ENCODE measurements around the gene DIAPH1.

Gene DIAPH1

GRCh38 chr5:141483902-141484301, 134.9 kb downstream of the DIAPH1 start:
- H3K4me3 ChIP-seq (ENCODE audit: low read length) = no peak overlapping the region
- H3K27me3 ChIP-seq (ENCODE audit: low read depth, low read length) = peaks cover 13% of the 10 kb centered on the region
- H3K4me1 ChIP-seq (ENCODE audit: low read length) = no peaks in the 10 kb centered on the region
- H3K9me3 ChIP-seq (ENCODE audit: insufficient read depth, low read length) = no peaks in the 10 kb centered on the region
- H3K4me2 ChIP-seq (ENCODE audit: low read length) = peak overlapping the region; percentile 26; the same call in 1 of the 2 replicates
- H3K27ac ChIP-seq (ENCODE audit: low read length) = no peak overlapping the region
- no peak overlapping the region for H2AFZ ChIP-seq (ENCODE audit: low read depth, low read length)
- H3K36me3 ChIP-seq (replicated peaks; ENCODE audit: low read depth, low read length) = no peaks in the 10 kb centered on the region
- no peak overlapping the region for H3K9ac ChIP-seq (ENCODE audit: low read length)
- no peak for TF ChIP-seq CTCF (IDR thresholded peaks at IDR 0.05; ENCODE audit: low read depth, low read length)
- no peak for TF ChIP-seq EZH2phosphoT487 (IDR thresholded peaks at IDR 0.05; ENCODE audit: low read depth)
- no peaks in the 10 kb centered on the region for H3K79me2 ChIP-seq (ENCODE audit: low read length)
- H4K20me1 ChIP-seq (ENCODE audit: insufficient read depth, low read length) = no peaks in the 10 kb centered on the region

- no peak overlapping the region for H3K4me2 ChIP-seq (ENCODE audit: low read length)
- H4K20me1 ChIP-seq (ENCODE audit: insufficient read depth, low read length) = no peaks in the 10 kb centered on the region
- no peak overlapping the region for H2AFZ ChIP-seq (ENCODE audit: low read depth, low read length)
- H3K27me3 ChIP-seq (ENCODE audit: low read depth, low read length) = peaks cover 7% of the 10 kb centered on the region
- H3K9ac ChIP-seq (ENCODE audit: low read length) = no peak overlapping the region
- H3K79me2 ChIP-seq (ENCODE audit: low read length) = no peaks in the 10 kb centered on the region
- H3K4me1 ChIP-seq (ENCODE audit: low read length) = no peaks in the 10 kb centered on the region
- H3K27ac ChIP-seq (ENCODE audit: low read length) = no peak overlapping the region
- TF ChIP-seq EZH2phosphoT487 (IDR thresholded peaks at IDR 0.05; ENCODE audit: low read depth) (no peak), CTCF (IDR thresholded peaks at IDR 0.05; ENCODE audit: low read depth, low read length) (no peak)
- no peak overlapping the region for H3K4me3 ChIP-seq (ENCODE audit: low read length)
- no peaks in the 10 kb centered on the region for H3K36me3 ChIP-seq (replicated peaks; ENCODE audit: low read depth, low read length)
- no peaks in the 10 kb centered on the region for H3K9me3 ChIP-seq (ENCODE audit: insufficient read depth, low read length)
Measured at GRCh38 chr5:141479776-141480175, 139.0 kb downstream of the DIAPH1 start.

- Histone ChIP-seq H2AFZ (ENCODE audit: low read depth, low read length) (no peak overlapping the region), H3K79me2 (ENCODE audit: low read length) (no peaks in the 10 kb centered on the region), H3K4me1 (ENCODE audit: low read length) (no peaks in the 10 kb centered on the region), H3K27ac (ENCODE audit: low read length) (no peak overlapping the region), H3K27me3 (ENCODE audit: low read depth, low read length) (no peaks in the 10 kb centered on the region), H3K36me3 (replicated peaks; ENCODE audit: low read depth, low read length) (no peaks in the 10 kb centered on the region), H3K9me3 (ENCODE audit: insufficient read depth, low read length) (no peaks in the 10 kb centered on the region), H3K4me3 (ENCODE audit: low read length) (no peak overlapping the region), H3K4me2 (ENCODE audit: low read length) (no peak overlapping the region), H4K20me1 (ENCODE audit: insufficient read depth, low read length) (no peaks in the 10 kb centered on the region), H3K9ac (ENCODE audit: low read length) (no peak overlapping the region)
- TF ChIP-seq EZH2phosphoT487 (IDR thresholded peaks at IDR 0.05; ENCODE audit: low read depth) = no peak
- TF ChIP-seq CTCF (IDR thresholded peaks at IDR 0.05; ENCODE audit: low read depth, low read length) = no peak
Measured at GRCh38 chr5:141478321-141478945, 140.4 kb downstream of the DIAPH1 start.

- no peak overlapping the region for H3K27ac ChIP-seq (ENCODE audit: low read length)
- H3K4me2 ChIP-seq (ENCODE audit: low read length) = no peak overlapping the region
- no peaks in the 10 kb centered on the region for H4K20me1 ChIP-seq (ENCODE audit: insufficient read depth, low read length)
- H3K27me3 ChIP-seq (ENCODE audit: low read depth, low read length) = no peaks in the 10 kb centered on the region
- no peak overlapping the region for H3K4me3 ChIP-seq (ENCODE audit: low read length)
- no peak overlapping the region for H2AFZ ChIP-seq (ENCODE audit: low read depth, low read length)
- H3K9ac ChIP-seq (ENCODE audit: low read length) = no peak overlapping the region
- H3K79me2 ChIP-seq (ENCODE audit: low read length) = no peaks in the 10 kb centered on the region
- H3K36me3 ChIP-seq (replicated peaks; ENCODE audit: low read depth, low read length) = no peaks in the 10 kb centered on the region
- H3K4me1 ChIP-seq (ENCODE audit: low read length) = no peaks in the 10 kb centered on the region
- H3K9me3 ChIP-seq (ENCODE audit: insufficient read depth, low read length) = no peaks in the 10 kb centered on the region
- TF ChIP-seq EZH2phosphoT487 (IDR thresholded peaks at IDR 0.05; ENCODE audit: low read depth) = no peak
- TF ChIP-seq CTCF (IDR thresholded peaks at IDR 0.05; ENCODE audit: low read depth, low read length) = no peak
Measured at GRCh38 chr5:141477815-141478214, 141.0 kb downstream of the DIAPH1 start.

Measured in OCI-LY3 (cell line).